B cell (primary cell): ENCODE data around the gene TCERG1L. TPM values are rescaled to one million over a fixed set of nuclear protein-coding genes. Genes with fewer than 3 reads are reported as not detected.
"Not testable (repeated sequence)": the region's sequence is repeated elsewhere in the genome, so short reads cannot be mapped to it uniquely, and the experiment has no call there.

Experiments
- ATAC-seq: fragments of 200-7000 bp; cut with Tn5 transposase; one replicate; pipeline ENCODE4 v1.10.0; 2021; ENCODE audit warnings: low read depth, mild to moderate bottlenecking, moderate number of reproducible peaks, moderate library complexity
- CTCF ChIA-PET: fragments of 350-600 bp; sonication (Branson Sonifier 250); formaldehyde crosslinking; loops from one replicate; lab custom pipeline; 2021; ENCODE audit warnings: antibody characterized with exemption, inconsistent platforms; lab: Charles Lee
- POLR2A ChIA-PET: fragments of 350-600 bp; sonication (Branson Sonifier 250); formaldehyde crosslinking; loops from one replicate; lab custom pipeline; 2021; ENCODE audit warnings: antibody characterized with exemption; lab: Charles Lee
- DNase-seq: peaks from one replicate; pipeline ENCODE4 v3.0.0; 2013
- H2AFZ ChIP-seq: 2 replicates; pipeline ENCODE4 v1.6.1; 2012; ENCODE audit warnings: mild to moderate bottlenecking, low read depth, low read length; ENCODE audit not compliant: insufficient read depth, poor library complexity, severe bottlenecking
- H3K27ac ChIP-seq, 2 donors: 1 replicate in 1 of 2; 2 replicates in 1 of 2; pipeline ENCODE4 v1.5.1; 2012 to 2013; ENCODE audit warnings: low read length in 2 of 2, mild to moderate bottlenecking in 2 of 2, moderate library complexity in 1 of 2
- H3K27me3 ChIP-seq, 4 experiments: fragments of 200-600 bp in 1 of 4; sonication (generic) in 1 of 4; replicated peaks in 1 of 4; 1 replicate in 2 of 4; 2 replicates in 2 of 4; pipeline versions ENCODE4 v1.6.1 to v1.7.0; 2013 to 2016; ENCODE audit warnings: low read length in 3 of 4, mild to moderate bottlenecking in 2 of 4, mixed read lengths in 1 of 4, moderate library complexity in 1 of 4; ENCODE audit not compliant: insufficient read depth in 4 of 4, control insufficient read depth in 3 of 4; ENCODE audit errors: control extremely low read depth in 1 of 4
- H3K36me3 ChIP-seq, 2 experiments: replicated peaks in 1 of 2; 1 replicate in 1 of 2; 2 replicates in 1 of 2; pipeline versions ENCODE4 v1.6.1 to v1.7.1; 2013; ENCODE audit warnings: low read length in 1 of 2; ENCODE audit not compliant: insufficient read depth in 2 of 2, control insufficient read depth in 1 of 2; ENCODE audit errors: control extremely low read depth in 1 of 2, extremely low read depth in 1 of 2
- H3K4me1 ChIP-seq, 2 donors: fragments of 200-600 bp in 1 of 2; sonication (generic) in 1 of 2; 1 replicate in 1 of 2; 2 replicates in 1 of 2; pipeline versions ENCODE4 v1.5.1 to v1.6.1; 2013 to 2017; ENCODE audit warnings: low read length in 2 of 2; ENCODE audit not compliant: control insufficient read depth in 2 of 2, insufficient read depth in 2 of 2
- H3K4me2 ChIP-seq: replicated peaks from 2 replicates; pipeline ENCODE3; 2012; ENCODE audit warnings: mild to moderate bottlenecking, low read depth, low read length; ENCODE audit not compliant: poor library complexity, severe bottlenecking
- H3K4me3 ChIP-seq, 5 experiments: fragments of 200-600 bp in 1 of 5; sonication (generic) in 1 of 5; 1 replicate in 3 of 5; 2 replicates in 2 of 5; pipeline versions ENCODE4 v1.5.1 to v1.7.0; 2011 to 2016; ENCODE audit warnings: low read length in 4 of 5, mild to moderate bottlenecking in 4 of 5, low read depth in 2 of 5, control low read depth in 1 of 5, moderate library complexity in 1 of 5; ENCODE audit not compliant: insufficient read depth in 1 of 5; ENCODE audit errors: control extremely low read depth in 1 of 5, extremely low read depth in 1 of 5
- H3K79me2 ChIP-seq: fragments of 200-600 bp; sonication (generic); one replicate; pipeline ENCODE4 v1.6.0; 2016; ENCODE audit warnings: low read length; ENCODE audit not compliant: control insufficient read depth, insufficient read depth
- H3K9ac ChIP-seq: fragments of 200-600 bp; sonication (generic); 2 replicates; pipeline ENCODE4 v1.6.1; 2017; ENCODE audit warnings: mild to moderate bottlenecking, low read length, moderate library complexity
- H3K9me3 ChIP-seq, 3 donors: one replicate each; pipeline versions ENCODE4 v1.6.1 to v1.7.1; 2013; ENCODE audit warnings: low read length in 2 of 3; ENCODE audit not compliant: control insufficient read depth in 2 of 3, insufficient read depth in 1 of 3; ENCODE audit errors: control extremely low read depth in 1 of 3
- H4K20me1 ChIP-seq: 2 replicates; pipeline ENCODE4 v1.6.0; 2012; ENCODE audit warnings: mild to moderate bottlenecking, low read length; ENCODE audit not compliant: insufficient read depth, control insufficient read depth, poor library complexity, severe bottlenecking
- H3K27ac Mint-ChIP-seq: one replicate; pipeline ENCODE4 v1.8.0; 2021; ENCODE audit warnings: mixed read lengths
- H3K27me3 Mint-ChIP-seq: one replicate; pipeline ENCODE4 v1.8.0; 2021; ENCODE audit warnings: mixed read lengths
- H3K4me1 Mint-ChIP-seq: one replicate; pipeline ENCODE4 v1.8.0; 2021; ENCODE audit warnings: mixed read lengths
- H3K4me3 Mint-ChIP-seq: one replicate; pipeline ENCODE4 v1.8.0; 2021; ENCODE audit warnings: mixed read lengths
- H3K9me3 Mint-ChIP-seq: one replicate; pipeline ENCODE4 v1.8.0; 2022; ENCODE audit warnings: mixed read lengths; ENCODE audit not compliant: insufficient read depth
- EZH2 ChIP-seq: IDR thresholded peaks from 2 replicates; pipeline ENCODE4 v1.6.1; 2012; ENCODE audit warnings: borderline replicate concordance, low read depth, mild to moderate bottlenecking, moderate library complexity, low read length; ENCODE audit not compliant: insufficient read depth, poor library complexity, severe bottlenecking
- WGBS: methylation state at CpG from one replicate; pipeline ENCODE4 v1.1.5; 2013; ENCODE audit warnings: missing lambda C conversion rate; ENCODE audit not compliant: insufficient coverage; 5-methylcytosine and 5-hydroxymethylcytosine counted together
- intact Hi-C: fragments of 100-400 bp; cut with micrococcal nuclease; formaldehyde crosslinking; loops from one replicate; pipeline ENCODE4 v1.10.0; 2022
- polyA plus RNA-seq: library from polyadenylated mRNA; depleted of rRNA; stranded (reverse); fragments of >200 nt; gene quantifications from 2 replicates; pipeline ENCODE4 v1.2.3, GENCODE V29; 2012
- total RNA-seq, 2 donors: library from RNA; stranded (reverse); fragments of 120-200 nt in 1 of 2; gene quantifications; 1 replicate in 1 of 2; 2 replicates in 1 of 2; pipeline versions ENCODE4 v1.2.3 to v1.2.4, GENCODE V29; 2013 to 2022
- TF ChIP-seq, protein P1 (sequence below): fragments of 200-600 bp; IDR thresholded peaks from one replicate; pipeline ENCODE4 v1.8.0; 2022; ENCODE audit warnings: antibody characterized with exemption, mild to moderate bottlenecking

Gene TCERG1L
- total and polyA plus RNA-seq, 2 donors (not counting 1 experiment from before 2014, with no cell fraction given): 0.10 TPM; not detected in 1

DNA sequence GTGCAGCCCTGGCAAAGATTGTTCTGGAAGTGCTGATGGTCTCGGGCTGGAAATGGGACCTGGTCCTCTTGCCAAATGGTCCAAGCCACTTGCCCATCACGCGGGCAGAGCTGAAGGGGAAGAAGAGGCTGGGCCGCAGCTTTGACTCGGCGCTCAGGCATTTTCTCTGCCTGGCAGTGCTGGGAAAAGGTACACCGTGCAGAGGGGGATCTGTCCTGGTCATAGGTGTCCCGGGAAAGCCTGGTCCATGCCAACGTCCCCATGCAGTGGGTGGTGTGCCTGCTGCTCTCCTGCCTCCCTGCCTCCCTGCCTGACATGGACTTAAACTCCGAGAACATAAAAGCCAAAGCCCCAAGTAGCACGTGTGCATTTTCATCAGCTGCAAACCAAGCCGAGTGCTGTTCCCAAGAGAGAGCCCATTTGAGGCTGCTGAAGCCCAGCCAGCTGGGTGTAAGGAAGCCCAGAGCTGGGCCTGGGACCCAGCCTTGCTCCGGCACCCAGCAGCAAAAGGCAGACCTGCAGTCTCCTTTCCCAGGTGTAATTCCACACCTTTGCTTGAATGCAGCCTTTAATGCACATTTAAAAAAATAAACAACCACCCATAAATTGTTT is 72.7 kb downstream of the TCERG1L start:
- no peaks in the 10 kb centered on the region for H3K36me3 ChIP-seq
- H3K4me1 ChIP-seq: no peaks in the 10 kb centered on the region
- H2AFZ ChIP-seq: no peak overlapping the region
- Mint-ChIP-seq H3K27me3 (no peaks in the 10 kb centered on the region), H3K4me3 (no peak overlapping the region), H3K4me1 (no peaks in the 10 kb centered on the region), H3K27ac (no peak overlapping the region), H3K9me3 (no peaks in the 10 kb centered on the region)
- DNase-seq: no peak
- intact Hi-C loops: no loop called here
- peaks cover 0 to 10% (median 0%) of the 10 kb centered on the region in 3 donors for H3K9me3 ChIP-seq
- H3K27me3 ChIP-seq: no peaks in the 10 kb centered on the region
- H4K20me1 ChIP-seq: no peaks in the 10 kb centered on the region
- TF ChIP-seq EZH2: no peak
- TF ChIP-seq, protein P1, sequence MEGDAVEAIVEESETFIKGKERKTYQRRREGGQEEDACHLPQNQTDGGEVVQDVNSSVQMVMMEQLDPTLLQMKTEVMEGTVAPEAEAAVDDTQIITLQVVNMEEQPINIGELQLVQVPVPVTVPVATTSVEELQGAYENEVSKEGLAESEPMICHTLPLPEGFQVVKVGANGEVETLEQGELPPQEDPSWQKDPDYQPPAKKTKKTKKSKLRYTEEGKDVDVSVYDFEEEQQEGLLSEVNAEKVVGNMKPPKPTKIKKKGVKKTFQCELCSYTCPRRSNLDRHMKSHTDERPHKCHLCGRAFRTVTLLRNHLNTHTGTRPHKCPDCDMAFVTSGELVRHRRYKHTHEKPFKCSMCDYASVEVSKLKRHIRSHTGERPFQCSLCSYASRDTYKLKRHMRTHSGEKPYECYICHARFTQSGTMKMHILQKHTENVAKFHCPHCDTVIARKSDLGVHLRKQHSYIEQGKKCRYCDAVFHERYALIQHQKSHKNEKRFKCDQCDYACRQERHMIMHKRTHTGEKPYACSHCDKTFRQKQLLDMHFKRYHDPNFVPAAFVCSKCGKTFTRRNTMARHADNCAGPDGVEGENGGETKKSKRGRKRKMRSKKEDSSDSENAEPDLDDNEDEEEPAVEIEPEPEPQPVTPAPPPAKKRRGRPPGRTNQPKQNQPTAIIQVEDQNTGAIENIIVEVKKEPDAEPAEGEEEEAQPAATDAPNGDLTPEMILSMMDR: no peak
- no peak for ATAC-seq
- H3K4me3 ChIP-seq: no peak overlapping the region
- no peak overlapping the region for H3K9ac ChIP-seq
- WGBS: 81% methylated on average over 12 of the region's 13 CpGs
- ChIA-PET POLR2A (no interaction called here), CTCF (no interaction called here)
- no peaks in the 10 kb centered on the region for H3K79me2 ChIP-seq
- H3K27ac ChIP-seq: no peak overlapping the region
- H3K4me2 ChIP-seq: no peak overlapping the region

DNA sequence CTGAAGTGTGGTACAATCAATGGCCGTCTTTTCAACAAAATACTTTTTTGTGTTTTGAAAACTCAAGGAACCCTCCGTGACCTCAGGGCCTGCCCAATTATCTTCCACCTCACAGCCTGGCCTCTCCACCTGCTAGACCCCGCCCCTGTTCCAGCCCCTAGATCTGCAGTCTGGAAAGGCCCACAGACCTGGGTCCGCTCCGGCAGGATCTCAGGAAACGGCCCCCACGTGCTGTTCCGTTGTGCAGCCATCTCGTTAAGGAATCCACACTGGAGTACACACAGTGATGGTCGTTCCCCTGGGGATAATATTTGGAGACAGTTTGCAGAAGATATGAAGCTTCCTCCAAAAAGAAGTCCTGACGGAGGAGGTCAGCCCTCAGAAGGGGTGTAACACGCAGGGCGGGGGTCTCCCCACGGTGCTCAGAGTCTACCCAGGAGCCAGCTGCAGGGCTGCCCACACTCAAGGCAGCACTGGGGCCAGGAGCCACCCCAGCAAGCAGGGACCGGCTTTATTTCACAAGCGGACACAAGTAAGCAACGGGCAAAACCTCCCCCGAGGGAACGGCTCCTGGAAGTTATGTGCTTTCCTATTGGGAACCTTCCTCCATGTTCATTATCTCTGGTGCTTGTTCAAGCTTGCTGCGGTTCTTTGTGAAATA is 73.4 kb downstream of the TCERG1L start:
- ATAC-seq (no peak), DNase-seq (no peak)
- Histone ChIP-seq H3K4me1 (no peaks in the 10 kb centered on the region), H3K9ac (no peak overlapping the region), H3K36me3 (no peaks in the 10 kb centered on the region), H3K27me3 (no peaks in the 10 kb centered on the region), H3K79me2 (no peaks in the 10 kb centered on the region), H3K27ac (no peak overlapping the region), H3K9me3 (peaks cover 0 to 12% (median 0%) of the 10 kb centered on the region in 3 donors), H2AFZ (no peak overlapping the region), H3K4me3 (no peak overlapping the region), H3K4me2 (no peak overlapping the region), H4K20me1 (no peaks in the 10 kb centered on the region)
- Mint-ChIP-seq H3K9me3 (no peaks in the 10 kb centered on the region), H3K4me3 (no peak overlapping the region), H3K27ac (no peak overlapping the region), H3K27me3 (no peaks in the 10 kb centered on the region), H3K4me1 (no peaks in the 10 kb centered on the region)
- intact Hi-C loops: no loop called here
- no peak for TF ChIP-seq EZH2
- TF ChIP-seq, protein P1: no peak
- CTCF ChIA-PET: no interaction called here
- 88% methylated on average over 17 of the region's 20 CpGs for WGBS
- POLR2A ChIA-PET: no interaction called here

GRCh38 chr10:131234606-131235005 is 76.9 kb downstream of the TCERG1L start:
- H3K27ac Mint-ChIP-seq, H3K9ac ChIP-seq, H3K27me3 ChIP-seq, H3K36me3 ChIP-seq, H3K4me1 Mint-ChIP-seq, H3K4me2 ChIP-seq, H3K79me2 ChIP-seq, H3K4me1 ChIP-seq, DNase-seq, H3K27me3 Mint-ChIP-seq, H3K4me3 ChIP-seq, POLR2A ChIA-PET, H4K20me1 ChIP-seq, H3K9me3 Mint-ChIP-seq, ATAC-seq, intact Hi-C loops, H3K27ac ChIP-seq, H2AFZ ChIP-seq, H3K4me3 Mint-ChIP-seq, CTCF ChIA-PET: not testable (repeated sequence)
- 94% methylated on average over 9 of the region's 13 CpGs for WGBS
- peaks cover 0 to 31% (median 0%) of the 10 kb centered on the region in 3 donors for H3K9me3 ChIP-seq
